HCT116 (cell line): ENCODE results near the gene ZBBX. TPM values are rescaled to one million over a fixed set of nuclear protein-coding genes. Genes with fewer than 3 reads are reported as not detected.

Source experiments
- ATAC-seq: fragments of 200-7000 bp; cut with Tn5 transposase; 2 replicates; pipeline ENCODE4 v1.9.1; 2020; ENCODE audit warnings: mild to moderate bottlenecking, moderate library complexity
- BruUV-seq: library from RNA; stranded (reverse); fragments of 400-500 nt; replicated peaks from 2 replicates; lab custom pipeline; 2021; lab: Mats Ljungman, UMichigan
- CTCF ChIA-PET: fragments of 300-600 bp; sonication (Branson Sonifier 250); formaldehyde crosslinking; loops from one replicate; lab custom pipeline; 2021; ENCODE audit warnings: antibody characterized with exemption; lab: Charles Lee
- POLR2A ChIA-PET: fragments of 300-600, 350-600 bp; sonication (Branson Sonifier 250); formaldehyde crosslinking; loops from one replicate; lab custom pipeline; 2021; ENCODE audit warnings: antibody characterized with exemption; lab: Charles Lee
- RAD21 ChIA-PET, 2 experiments: fragments of 300-600 bp; sonication (Branson Sonifier 250); formaldehyde crosslinking; loops; one replicate each; lab custom pipeline; 2023; ENCODE audit warnings: low total read pairs in 2 of 2; ENCODE audit not compliant: uncharacterized antibody in 2 of 2, unreplicated experiment in 2 of 2, low non-redundant PET in 1 of 2; lab: Charles Lee
- DNase-seq: peaks from one replicate; pipeline ENCODE4 v3.0.0-alpha.2; 2010; ENCODE audit warnings: low read depth, low spot score
- H2AFZ ChIP-seq: fragments of 200-600 bp; shearing (Covaris generic), sonication (generic); 2 replicates; pipeline ENCODE4 v1.6.1; 2017; ENCODE audit warnings: low read depth, mixed run types, mixed read lengths, antibody characterized with exemption, low read length; ENCODE audit not compliant: poor library complexity, severe bottlenecking
- H3K27ac ChIP-seq: 2 replicates; pipeline ENCODE4 v1.5.1; 2012; ENCODE audit warnings: low read depth, low read length
- H3K27me3 ChIP-seq: fragments of 200-600 bp; sonication (generic); 2 replicates; pipeline ENCODE4 v1.6.1; 2016; ENCODE audit warnings: mixed run types, low read length, mixed read lengths; ENCODE audit not compliant: insufficient read depth
- H3K36me3 ChIP-seq, 2 experiments: fragments of 200-500 bp in 1 of 2; fragments of 200-600 bp in 1 of 2; sonication (Bioruptor generic) in 1 of 2; sonication (generic) in 1 of 2; 2 replicates each; pipeline versions ENCODE4 v1.5.1 to v1.6.1; 2014 to 2016; ENCODE audit warnings: low read length in 2 of 2, inconsistent platforms in 1 of 2, mixed read lengths in 1 of 2, mixed run types in 1 of 2; ENCODE audit not compliant: insufficient read depth in 2 of 2, control insufficient read depth in 1 of 2
- H3K4me1 ChIP-seq, 2 experiments: fragments of 200-600 bp in 1 of 2; sonication (generic) in 1 of 2; 2 replicates each; pipeline versions ENCODE4 v1.5.1 to v1.6.1; 2012 to 2017; ENCODE audit warnings: low read length in 2 of 2, inconsistent platforms in 1 of 2, mild to moderate bottlenecking in 1 of 2, mixed read lengths in 1 of 2, mixed run types in 1 of 2, moderate library complexity in 1 of 2; ENCODE audit not compliant: insufficient read depth in 2 of 2, control insufficient read depth in 1 of 2
- H3K4me2 ChIP-seq: fragments of 200-600 bp; sonication (generic); 2 replicates; pipeline ENCODE4 v1.6.1; 2017; ENCODE audit warnings: mixed run types, low read length, mixed read lengths
- H3K4me3 ChIP-seq, 2 experiments: fragments of 200-600 bp in 1 of 2; sonication (generic) in 1 of 2; replicated peaks in 1 of 2; 2 replicates each; pipeline ENCODE4 v1.5.1; 2011 to 2016; ENCODE audit warnings: low read length in 2 of 2, control low read depth in 1 of 2, low read depth in 1 of 2, mild to moderate bottlenecking in 1 of 2, mixed read lengths in 1 of 2, mixed run types in 1 of 2
- H3K79me2 ChIP-seq: fragments of 200-600 bp; sonication (generic); 2 replicates; pipeline ENCODE4 v1.6.1; 2017; ENCODE audit warnings: mild to moderate bottlenecking, mixed run types, low read length, moderate library complexity, mixed read lengths; ENCODE audit not compliant: insufficient read depth
- H3K9ac ChIP-seq: fragments of 200-600 bp; sonication (generic); 2 replicates; pipeline ENCODE4 v1.6.1; 2016; ENCODE audit warnings: low read length, mixed read lengths
- H3K9me2 ChIP-seq: fragments of 200-600 bp; sonication (generic), shearing (Covaris generic); 2 replicates; pipeline ENCODE4 v1.6.1; 2017; ENCODE audit warnings: mixed run types, mild to moderate bottlenecking, moderate library complexity; ENCODE audit not compliant: insufficient read depth
- H3K9me3 ChIP-seq, 2 experiments: fragments of 200-500 bp in 1 of 2; fragments of 200-600 bp in 1 of 2; sonication (Bioruptor generic) in 1 of 2; sonication (generic) in 1 of 2; 2 replicates each; pipeline ENCODE4 v1.6.1; 2014 to 2017; ENCODE audit warnings: low read length in 2 of 2, mixed read lengths in 2 of 2, inconsistent platforms in 1 of 2, low read depth in 1 of 2, mild to moderate bottlenecking in 1 of 2, mixed run types in 1 of 2, moderate library complexity in 1 of 2; ENCODE audit not compliant: control insufficient read depth in 1 of 2, insufficient read depth in 1 of 2
- H4K20me1 ChIP-seq: fragments of 200-600 bp; sonication (generic), shearing (Covaris generic); 2 replicates; pipeline ENCODE4 v1.6.1; 2017; ENCODE audit warnings: mixed run types, mild to moderate bottlenecking, moderate library complexity; ENCODE audit not compliant: insufficient read depth
- ATF3 ChIP-seq: IDR thresholded peaks from 2 replicates; pipeline ENCODE4 v1.6.1; 2012
- CEBPB ChIP-seq: IDR thresholded peaks from 2 replicates; pipeline ENCODE4 v1.6.1; 2012; ENCODE audit warnings: low read depth
- CTCF ChIP-seq, 3 experiments: fragments of 200-600 bp in 1 of 3; sonication (generic) in 1 of 3; IDR thresholded peaks in 2 of 3; conservative IDR thresholded peaks in 1 of 3; 2 replicates each; pipeline ENCODE4 v1.5.1; 2012 to 2017; ENCODE audit warnings: low read depth in 2 of 3, low read length in 2 of 3, antibody characterized with exemption in 1 of 3, borderline replicate concordance in 1 of 3, control low read depth in 1 of 3, mild to moderate bottlenecking in 1 of 3, mixed read lengths in 1 of 3, mixed run types in 1 of 3, moderate library complexity in 1 of 3; ENCODE audit not compliant: insufficient read depth in 1 of 3
- EGR1 ChIP-seq: IDR thresholded peaks from 2 replicates; pipeline ENCODE4 v1.6.1; 2012; ENCODE audit warnings: low read depth
- EZH2 ChIP-seq: fragments of 200-600 bp; sonication (generic); IDR thresholded peaks from 2 replicates; pipeline ENCODE4 v1.6.1; 2017; ENCODE audit warnings: antibody characterized with exemption, mixed run types
- FOSL1 ChIP-seq: IDR thresholded peaks from 2 replicates; pipeline ENCODE4 v1.6.1; 2012; ENCODE audit warnings: low read depth
- JUND ChIP-seq: IDR thresholded peaks from 2 replicates; pipeline ENCODE4 v1.6.1; 2012
- REST ChIP-seq: IDR thresholded peaks from 2 replicates; pipeline ENCODE4 v1.6.1; 2012; ENCODE audit warnings: low read depth
- SIN3A ChIP-seq: IDR thresholded peaks from 2 replicates; pipeline ENCODE4 v1.6.1; 2012; ENCODE audit warnings: low read depth
- SRF ChIP-seq: IDR thresholded peaks from 2 replicates; pipeline ENCODE4 v1.6.1; 2012; ENCODE audit warnings: low read depth
- TCF7L2 ChIP-seq: IDR thresholded peaks from 2 replicates; pipeline ENCODE4 v1.7.0; 2011; ENCODE audit warnings: borderline replicate concordance, inconsistent platforms; ENCODE audit not compliant: insufficient read depth, insufficient read length; ENCODE audit errors: extremely low read depth
- ZFX ChIP-seq: fragments of 450-650 bp; IDR thresholded peaks from 2 replicates; pipeline ENCODE4 v1.6.1; 2017
- ZNF274 ChIP-seq: fragments of 200-500 bp; sonication (Bioruptor generic); IDR thresholded peaks from 2 replicates; pipeline ENCODE4 v1.6.1; 2014; ENCODE audit warnings: mild to moderate bottlenecking, low read depth, low read length, inconsistent platforms
- intact Hi-C: fragments of 100-400 bp; cut with micrococcal nuclease; formaldehyde crosslinking; loops from 2 replicates; pipeline ENCODE4 v1.10.0; 2022
- total RNA-seq: library from RNA; stranded (reverse); gene quantifications from one replicate; pipeline ENCODE4 v1.2.1, GENCODE V29; 2021; ENCODE audit not compliant: unreplicated experiment

ZBBX gene
- total RNA-seq, 1 experiment from 2014 or later, result 0.81 TPM

- ChIA-PET RAD21 (no interaction called here), POLR2A (no interaction called here), CTCF (no interaction called here)
- no peak for DNase-seq
- Histone ChIP-seq H3K4me1 (peaks cover 3 to 18% of the 10 kb centered on the region in 2 experiments; a peak in 3 of 4 replicates), H3K9ac (no peak overlapping the region), H3K36me3 (no peaks in the 10 kb centered on the region), H3K9me2 (no peaks in the 10 kb centered on the region), H3K27me3 (no peaks in the 10 kb centered on the region), H4K20me1 (no peaks in the 10 kb centered on the region), H3K27ac (no peak overlapping the region), H2AFZ (no peak overlapping the region), H3K4me3 (no peak overlapping the region), H3K9me3 (no peaks in the 10 kb centered on the region), H3K79me2 (no peaks in the 10 kb centered on the region), H3K4me2 (no peak overlapping the region)
- ATAC-seq, result no peak
- TF ChIP-seq CTCF (IDR thresholded peaks at IDR 0.05 in 2 of 3, conservative IDR thresholded peaks at IDR 0.05 in 1 of 3; ENCODE audit: borderline replicate concordance in 1 of 3, insufficient read depth in 1 of 3, low read depth in 2 of 3, low read length in 2 of 3), result no peak
- no peak for TF ChIP-seq ZNF274
- TF ChIP-seq SRF, result no peak
- no peak for TF ChIP-seq ZFX
- no peak for TF ChIP-seq TCF7L2
- intact Hi-C loops, result no loop called here
- BruUV-seq, result no TSS peak
These were observed 73.8 kb downstream of the ZBBX start for GRCh38 chr3:167306319-167306718.

- no peak for TF ChIP-seq EGR1
- TF ChIP-seq ZNF274, result no peak
- TF ChIP-seq EZH2, result no peak
- no peak for TF ChIP-seq CEBPB
- no peak for TF ChIP-seq TCF7L2
- no peak for TF ChIP-seq SIN3A
- no peak for TF ChIP-seq FOSL1
- no peak for TF ChIP-seq ZFX
- no peak for TF ChIP-seq REST
- no peak for TF ChIP-seq ATF3
- TF ChIP-seq JUND, result no peak
- no peak for TF ChIP-seq SRF
- TF ChIP-seq, all 23 proteins: peak for 0
- ChIA-PET CTCF (no interaction called here), RAD21 (no interaction called here), POLR2A (no interaction called here)
- Histone ChIP-seq H3K4me1 (peaks cover 3 to 18% of the 10 kb centered on the region in 2 experiments; a peak in 3 of 4 replicates), H3K27me3 (no peaks in the 10 kb centered on the region), H3K27ac (no peak overlapping the region), H3K9me2 (no peaks in the 10 kb centered on the region), H3K9me3 (no peaks in the 10 kb centered on the region), H3K79me2 (no peaks in the 10 kb centered on the region), H4K20me1 (no peaks in the 10 kb centered on the region), H3K4me3 (no peak overlapping the region), H3K36me3 (no peaks in the 10 kb centered on the region), H3K9ac (no peak overlapping the region), H2AFZ (no peak overlapping the region), H3K4me2 (no peak overlapping the region)
- DNase-seq (no peak), ATAC-seq (no peak)
- no TSS peak for BruUV-seq
- intact Hi-C loops, result no loop called here
These were observed 74.7 kb downstream of the ZBBX start for GRCh38 chr3:167305340-167305890.
